Endothelial cell of umbilical vein (primary cell): Measurements from ENCODE around the gene POLR1D.

Source experiments
- EZH2 ChIP-seq: IDR thresholded peaks from 2 replicates; pipeline ENCODE4 v1.6.1; 2012; ENCODE audit warnings: borderline replicate concordance, low read depth, mild to moderate bottlenecking, moderate library complexity, low read length, inconsistent platforms; ENCODE audit not compliant: severe bottlenecking
- GATA2 ChIP-seq: IDR thresholded peaks from 2 replicates; pipeline ENCODE4 v1.7.0; 2011; ENCODE audit warnings: low read depth, mild to moderate bottlenecking, moderate library complexity, mixed read lengths, low read length; ENCODE audit not compliant: insufficient read length, insufficient read depth
- JUN ChIP-seq: IDR thresholded peaks from 2 replicates; pipeline ENCODE4 v1.6.1; 2011; ENCODE audit warnings: borderline replicate concordance, low read depth; ENCODE audit not compliant: insufficient read length, insufficient read depth
- MYC ChIP-seq: IDR thresholded peaks from one replicate; pipeline ENCODE4 v1.6.1; 2011; ENCODE audit warnings: mild to moderate bottlenecking, low read depth, low read length
- POLR2A ChIP-seq: IDR thresholded peaks from 2 replicates; pipeline ENCODE4 v1.6.1; 2012; ENCODE audit warnings: low read depth, mild to moderate bottlenecking, control low read depth, low read length
- TF ChIP-seq, protein P1 (sequence below), 2 donors: IDR thresholded peaks; 1 replicate in 1 of 2; 2 replicates in 1 of 2; pipeline ENCODE4 v1.5.1; 2011; ENCODE audit warnings: low read length in 2 of 2, mild to moderate bottlenecking in 2 of 2, moderate library complexity in 2 of 2, control low read depth in 1 of 2, inconsistent platforms in 1 of 2, low read depth in 1 of 2; ENCODE audit not compliant: insufficient read depth in 1 of 2; ENCODE audit errors: extremely low read depth in 1 of 2

DNA sequence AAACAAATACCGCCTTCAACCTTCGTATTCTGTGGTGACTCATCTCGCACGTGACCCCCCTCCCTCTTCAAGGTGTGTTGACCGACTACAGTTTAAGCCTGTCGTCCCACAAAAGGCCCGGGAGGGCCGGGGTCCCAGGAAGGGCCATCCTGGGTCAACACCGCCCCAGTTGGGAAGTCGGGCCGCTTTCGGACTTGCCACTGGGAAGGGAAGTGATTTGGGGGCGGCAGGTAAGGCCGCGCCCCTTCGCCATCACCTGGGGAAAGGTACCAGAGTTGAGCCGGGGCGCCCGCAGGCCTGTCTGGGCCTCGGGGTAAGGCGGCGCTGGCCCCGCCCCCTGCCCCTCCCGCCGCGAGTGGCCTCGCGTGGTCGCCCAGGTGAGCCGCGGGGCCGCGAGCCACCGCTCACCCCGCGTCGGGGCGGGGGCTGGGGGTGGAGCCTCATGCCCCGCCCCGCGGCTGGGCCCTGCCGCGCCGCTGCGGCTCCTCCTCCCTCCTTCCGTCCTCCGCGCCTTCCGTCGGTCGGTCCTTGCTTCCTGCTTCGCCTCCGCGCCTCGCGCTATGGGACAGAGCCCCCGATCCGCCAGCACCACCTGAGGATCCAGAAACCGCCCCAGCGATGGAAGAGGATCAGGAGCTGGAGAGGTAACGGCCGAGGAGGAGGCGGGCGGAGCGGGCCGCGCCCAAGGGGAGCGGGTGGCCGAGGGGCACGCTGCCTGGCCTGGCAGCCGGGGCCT lies at the start of gene POLR1D:
- TF ChIP-seq POLR2A (peak; percentile 81), MYC (no peak), GATA2 (no peak), EZH2 (no peak), JUN (no peak)
- TF ChIP-seq, protein P1, sequence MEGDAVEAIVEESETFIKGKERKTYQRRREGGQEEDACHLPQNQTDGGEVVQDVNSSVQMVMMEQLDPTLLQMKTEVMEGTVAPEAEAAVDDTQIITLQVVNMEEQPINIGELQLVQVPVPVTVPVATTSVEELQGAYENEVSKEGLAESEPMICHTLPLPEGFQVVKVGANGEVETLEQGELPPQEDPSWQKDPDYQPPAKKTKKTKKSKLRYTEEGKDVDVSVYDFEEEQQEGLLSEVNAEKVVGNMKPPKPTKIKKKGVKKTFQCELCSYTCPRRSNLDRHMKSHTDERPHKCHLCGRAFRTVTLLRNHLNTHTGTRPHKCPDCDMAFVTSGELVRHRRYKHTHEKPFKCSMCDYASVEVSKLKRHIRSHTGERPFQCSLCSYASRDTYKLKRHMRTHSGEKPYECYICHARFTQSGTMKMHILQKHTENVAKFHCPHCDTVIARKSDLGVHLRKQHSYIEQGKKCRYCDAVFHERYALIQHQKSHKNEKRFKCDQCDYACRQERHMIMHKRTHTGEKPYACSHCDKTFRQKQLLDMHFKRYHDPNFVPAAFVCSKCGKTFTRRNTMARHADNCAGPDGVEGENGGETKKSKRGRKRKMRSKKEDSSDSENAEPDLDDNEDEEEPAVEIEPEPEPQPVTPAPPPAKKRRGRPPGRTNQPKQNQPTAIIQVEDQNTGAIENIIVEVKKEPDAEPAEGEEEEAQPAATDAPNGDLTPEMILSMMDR (IDR thresholded peaks at IDR 0.05; ENCODE audit: extremely low read depth in 1 of 2, insufficient read depth in 1 of 2, low read depth in 1 of 2, low read length in 2 of 2), result no peak
